NCI-H748 (cell line): ENCODE results near the gene IL6R.

Experiments
- DNase-seq: peaks from one replicate; lab custom pipeline; 2025; ENCODE audit not compliant: unreplicated experiment; lab: John Stamatoyannopoulos, UW

The IL6R gene

DNA sequence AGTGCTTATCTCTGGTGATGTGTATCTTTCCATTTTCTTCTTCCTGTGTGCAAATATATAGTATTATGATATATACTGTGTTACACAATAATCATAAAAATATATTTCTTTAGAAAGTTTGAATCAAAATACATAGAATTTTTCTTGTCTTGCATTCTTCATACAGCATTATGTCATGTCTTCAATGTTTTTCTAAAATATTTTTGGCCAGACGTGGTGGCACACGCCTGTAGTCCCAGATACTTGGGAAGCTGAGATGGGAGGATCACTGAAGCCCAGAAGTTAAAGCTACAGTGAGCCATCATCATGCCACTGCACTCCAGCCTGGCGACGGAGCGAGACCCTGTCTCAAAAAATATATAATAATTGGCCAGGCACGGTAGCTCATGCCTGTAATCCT, 41.6 kb downstream of the IL6R start:
- no peak for DNase-seq

DNA sequence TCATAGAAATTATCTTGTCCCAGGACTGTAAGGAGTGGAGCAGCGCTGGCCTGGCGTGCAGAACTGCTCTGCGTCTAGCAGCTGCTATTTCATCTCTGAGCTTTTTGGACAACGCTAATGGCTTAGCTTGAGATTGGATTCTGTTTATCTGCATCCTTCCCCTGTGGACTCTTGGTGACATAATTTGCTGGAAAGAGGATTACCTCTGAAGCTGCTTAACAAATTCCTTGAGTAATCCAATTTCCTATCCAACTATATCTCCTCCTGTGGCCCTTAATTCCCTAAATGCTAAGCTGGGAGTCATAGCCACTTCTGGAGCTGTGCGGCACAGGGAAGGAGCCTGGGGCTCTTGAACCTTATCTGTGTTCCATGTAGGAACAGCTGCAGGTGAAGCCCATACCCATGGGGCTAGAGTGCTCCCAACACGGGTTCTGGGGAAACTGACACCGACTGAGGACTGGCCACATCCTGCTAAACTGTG, 43.2 kb downstream of the IL6R start:
- DNase-seq: no peak

DNA sequence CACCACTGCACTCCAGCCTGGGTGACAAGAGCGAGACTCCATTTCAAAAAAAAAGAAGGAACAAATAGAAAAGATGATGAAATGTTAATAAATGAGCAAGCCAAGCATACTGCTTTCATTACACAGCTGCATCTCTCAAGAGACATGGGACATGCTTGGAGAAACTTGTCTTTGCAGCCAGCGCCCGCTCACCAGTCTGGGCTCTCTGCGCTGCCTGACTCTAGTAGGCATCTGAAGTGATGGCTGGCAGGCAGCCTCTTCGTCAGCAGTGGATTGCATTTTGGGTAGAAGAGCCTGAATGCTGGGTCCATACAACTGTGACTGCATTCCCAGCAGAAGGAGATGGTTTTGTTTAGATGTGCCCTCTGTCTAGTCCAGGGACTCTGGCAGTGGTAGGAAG, 48.0 kb downstream of the IL6R start:
- no peak for DNase-seq

DNA sequence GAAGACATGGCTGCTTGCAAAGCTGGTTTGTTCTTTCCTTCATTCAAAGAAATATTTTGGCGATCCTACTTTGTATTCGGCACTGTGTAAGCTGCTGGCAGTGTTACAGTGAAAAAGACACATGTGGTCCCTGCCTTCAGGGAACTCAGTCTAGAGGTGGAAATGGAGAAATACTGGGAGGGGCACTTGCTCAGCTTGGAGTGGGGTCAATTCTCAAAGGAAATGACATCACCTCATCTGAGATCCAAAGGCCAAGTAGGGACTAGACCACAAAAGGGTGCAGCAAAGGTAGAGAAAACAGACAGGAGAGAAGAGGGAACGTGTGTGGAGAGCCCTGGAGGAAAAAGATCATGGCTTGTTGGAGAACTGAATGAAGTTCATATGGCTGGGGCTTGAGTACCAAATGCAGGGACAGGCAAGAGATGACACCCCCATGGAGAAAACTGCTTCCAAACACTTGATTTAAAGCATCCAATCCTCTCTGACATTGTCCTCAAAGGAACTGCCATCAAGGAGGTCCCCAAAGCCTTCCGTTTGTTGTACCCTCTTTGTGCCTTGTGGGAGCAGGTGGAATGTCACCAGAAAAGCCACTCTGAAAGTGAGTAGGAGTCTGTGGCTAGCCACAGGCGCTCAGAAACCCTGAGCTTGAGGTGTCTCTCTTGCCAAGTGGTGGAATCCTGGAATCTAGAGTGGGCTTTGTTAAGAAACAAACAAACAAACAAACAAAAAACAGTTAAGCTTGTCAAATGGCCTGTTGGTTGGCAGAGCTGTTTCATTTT, 48.6 kb downstream of the IL6R start:
- DNase-seq: no peak

DNA sequence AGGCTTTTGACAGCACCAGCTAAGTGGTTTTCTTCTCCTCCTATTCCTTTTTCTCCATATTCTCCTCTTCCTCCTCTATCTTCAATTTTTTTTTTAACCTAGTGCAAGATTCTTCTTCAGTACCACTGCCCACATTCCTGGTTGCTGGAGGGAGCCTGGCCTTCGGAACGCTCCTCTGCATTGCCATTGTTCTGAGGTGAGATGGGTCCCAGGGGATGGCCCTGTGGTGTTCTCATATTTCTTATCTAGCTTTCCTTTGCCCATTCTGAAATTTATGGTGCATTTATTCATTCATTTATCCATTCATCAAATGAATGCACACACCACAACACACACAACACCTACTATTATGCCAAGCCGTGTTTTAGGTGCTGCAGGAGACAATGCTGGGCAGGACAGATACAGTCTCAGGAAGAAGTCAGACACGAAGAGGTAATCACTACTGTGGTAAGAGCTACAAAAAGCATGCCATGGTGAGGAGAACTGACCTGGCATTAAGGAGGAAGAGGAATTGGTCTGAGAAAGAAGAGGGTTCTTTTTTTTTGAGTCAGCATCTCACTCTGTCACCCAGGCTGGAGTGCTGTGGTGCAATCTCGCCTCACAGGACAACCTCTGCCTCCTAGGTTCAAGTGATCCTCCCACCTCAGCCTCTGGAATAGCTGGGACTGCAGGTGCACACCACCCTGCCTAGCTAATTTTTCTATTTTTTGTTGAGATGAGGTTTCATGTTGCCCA, 49.4 kb downstream of the IL6R start:
- no peak for DNase-seq

DNA sequence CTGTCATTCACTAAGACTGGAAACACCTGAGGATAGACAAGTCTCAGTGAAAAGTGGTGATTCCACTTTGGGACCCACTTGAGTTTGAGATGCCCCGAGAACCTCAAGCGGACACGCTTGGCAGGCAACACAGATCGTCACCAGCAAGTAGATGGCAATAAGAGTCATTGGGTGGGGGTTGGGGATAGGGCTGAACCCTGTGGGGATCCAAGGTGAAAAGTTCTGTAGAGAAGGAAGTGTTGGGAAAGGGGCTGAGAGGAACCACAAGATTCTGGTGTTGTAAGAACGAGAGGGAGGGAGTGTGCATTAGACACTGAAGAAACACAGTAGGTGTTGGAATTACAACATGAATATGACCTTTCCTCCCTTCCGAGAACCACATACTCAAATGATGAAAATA, 51.5 kb downstream of the IL6R start:
- DNase-seq: no peak

DNA sequence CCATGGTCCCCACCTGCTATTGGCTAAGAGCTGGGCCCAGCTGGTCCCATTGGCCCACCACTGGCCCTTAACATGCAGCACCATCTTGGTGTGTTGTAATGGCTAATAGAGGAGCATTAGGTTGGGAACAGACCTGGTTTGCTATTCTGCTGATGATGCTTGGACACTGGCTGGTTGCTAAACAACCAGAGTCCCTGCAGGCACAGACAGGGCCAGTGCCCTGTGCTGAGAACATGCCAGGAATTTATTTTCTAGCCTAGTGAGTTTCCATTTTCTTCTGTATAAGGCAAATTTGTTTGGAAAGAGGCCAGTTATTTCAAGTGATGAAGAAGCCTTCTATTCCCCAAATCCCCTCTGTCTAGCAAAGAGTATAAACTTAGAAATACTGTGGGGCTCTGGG, 53.9 kb downstream of the IL6R start:
- DNase-seq: no peak

DNA sequence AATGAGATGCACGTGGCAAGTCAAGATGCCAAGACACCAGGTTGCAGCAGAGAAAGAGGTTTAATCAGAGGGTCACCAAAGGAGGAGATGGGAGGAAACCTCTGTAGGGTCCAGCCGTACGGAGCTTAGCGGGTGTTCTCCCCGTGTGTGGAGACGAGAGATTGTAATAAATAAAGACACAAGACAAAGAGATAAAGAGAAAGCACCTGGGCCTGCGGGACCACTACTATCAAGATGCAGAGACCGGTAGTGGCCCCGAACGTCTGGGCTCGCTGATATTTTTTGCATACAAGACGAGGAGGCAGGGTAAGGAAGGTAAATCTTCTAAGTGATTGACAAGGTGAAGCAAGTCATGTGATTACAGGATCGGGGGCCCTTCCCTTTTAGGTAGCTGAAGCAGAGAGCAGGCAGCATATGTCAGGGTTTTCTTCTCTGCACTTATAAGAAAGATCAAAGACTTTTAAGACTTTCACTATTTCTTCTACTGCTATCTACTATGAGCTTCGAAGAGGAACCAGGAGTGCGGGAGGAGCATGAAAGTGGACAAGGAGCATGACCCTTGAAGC, 55.6 kb downstream of the IL6R start:
- no peak for DNase-seq

DNA sequence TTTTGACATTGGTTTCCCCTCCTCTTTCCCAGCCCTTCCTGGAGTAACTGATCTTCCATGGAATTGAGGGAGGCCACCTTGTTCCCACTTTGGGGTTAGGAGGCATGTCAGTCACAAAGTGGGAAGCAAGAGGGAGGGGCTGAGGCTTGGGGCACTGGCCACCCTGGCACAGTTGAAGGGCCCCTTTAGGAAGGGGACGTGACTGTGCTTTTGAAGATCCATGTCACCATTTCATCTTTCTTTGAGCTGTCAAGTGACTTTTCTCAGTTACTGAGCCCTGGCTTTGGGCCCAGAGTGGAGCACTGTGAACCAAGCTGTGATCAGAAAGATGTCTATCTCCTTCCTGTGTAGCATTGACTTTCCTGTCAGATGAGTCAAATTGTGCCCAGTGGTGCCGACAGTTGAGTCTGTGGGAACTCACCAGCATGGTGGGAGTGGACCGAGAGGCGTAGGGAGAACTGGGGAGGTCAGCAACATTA, 58.4 kb downstream of the IL6R start:
- DNase-seq: no peak

DNA sequence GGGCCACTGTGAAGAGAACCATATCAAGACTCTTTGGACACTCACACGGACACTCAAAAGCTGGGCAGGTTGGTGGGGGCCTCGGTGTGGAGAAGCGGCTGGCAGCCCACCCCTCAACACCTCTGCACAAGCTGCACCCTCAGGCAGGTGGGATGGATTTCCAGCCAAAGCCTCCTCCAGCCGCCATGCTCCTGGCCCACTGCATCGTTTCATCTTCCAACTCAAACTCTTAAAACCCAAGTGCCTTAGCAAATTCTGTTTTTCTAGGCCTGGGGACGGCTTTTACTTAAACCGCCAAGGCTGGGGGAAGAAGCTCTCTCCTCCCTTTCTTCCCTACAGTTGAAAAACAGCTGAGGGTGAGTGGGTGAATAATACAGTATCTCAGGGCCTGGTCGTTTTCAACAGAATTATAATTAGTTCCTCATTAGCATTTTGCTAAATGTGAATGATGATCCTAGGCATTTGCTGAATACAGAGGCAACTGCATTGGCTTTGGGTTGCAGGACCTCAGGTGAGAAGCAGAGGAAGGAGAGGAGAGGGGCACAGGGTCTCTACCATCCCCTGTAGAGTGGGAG, 60.6 kb downstream of the IL6R start:
- no peak for DNase-seq

DNA sequence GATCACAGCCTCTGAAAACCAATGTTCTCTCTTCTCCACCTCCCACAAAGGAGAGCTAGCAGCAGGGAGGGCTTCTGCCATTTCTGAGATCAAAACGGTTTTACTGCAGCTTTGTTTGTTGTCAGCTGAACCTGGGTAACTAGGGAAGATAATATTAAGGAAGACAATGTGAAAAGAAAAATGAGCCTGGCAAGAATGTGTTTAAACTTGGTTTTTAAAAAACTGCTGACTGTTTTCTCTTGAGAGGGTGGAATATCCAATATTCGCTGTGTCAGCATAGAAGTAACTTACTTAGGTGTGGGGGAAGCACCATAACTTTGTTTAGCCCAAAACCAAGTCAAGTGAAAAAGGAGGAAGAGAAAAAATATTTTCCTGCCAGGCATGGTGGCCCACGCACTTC, 61.1 kb downstream of the IL6R start:
- DNase-seq: no peak

DNA sequence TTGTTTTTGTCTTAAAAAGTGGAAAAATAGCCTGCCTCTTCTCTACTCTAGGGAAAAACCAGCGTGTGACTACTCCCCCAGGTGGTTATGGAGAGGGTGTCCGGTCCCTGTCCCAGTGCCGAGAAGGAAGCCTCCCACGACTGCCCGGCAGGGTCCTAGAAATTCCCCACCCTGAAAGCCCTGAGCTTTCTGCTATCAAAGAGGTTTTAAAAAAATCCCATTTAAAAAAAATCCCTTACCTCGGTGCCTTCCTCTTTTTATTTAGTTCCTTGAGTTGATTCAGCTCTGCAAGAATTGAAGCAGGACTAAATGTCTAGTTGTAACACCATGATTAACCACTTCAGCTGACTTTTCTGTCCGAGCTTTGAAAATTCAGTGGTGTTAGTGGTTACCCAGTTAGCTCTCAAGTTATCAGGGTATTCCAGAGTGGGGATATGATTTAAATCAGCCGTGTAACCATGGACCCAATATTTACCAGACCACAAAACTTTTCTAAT, 61.8 kb downstream of the IL6R start:
- no peak for DNase-seq

DNA sequence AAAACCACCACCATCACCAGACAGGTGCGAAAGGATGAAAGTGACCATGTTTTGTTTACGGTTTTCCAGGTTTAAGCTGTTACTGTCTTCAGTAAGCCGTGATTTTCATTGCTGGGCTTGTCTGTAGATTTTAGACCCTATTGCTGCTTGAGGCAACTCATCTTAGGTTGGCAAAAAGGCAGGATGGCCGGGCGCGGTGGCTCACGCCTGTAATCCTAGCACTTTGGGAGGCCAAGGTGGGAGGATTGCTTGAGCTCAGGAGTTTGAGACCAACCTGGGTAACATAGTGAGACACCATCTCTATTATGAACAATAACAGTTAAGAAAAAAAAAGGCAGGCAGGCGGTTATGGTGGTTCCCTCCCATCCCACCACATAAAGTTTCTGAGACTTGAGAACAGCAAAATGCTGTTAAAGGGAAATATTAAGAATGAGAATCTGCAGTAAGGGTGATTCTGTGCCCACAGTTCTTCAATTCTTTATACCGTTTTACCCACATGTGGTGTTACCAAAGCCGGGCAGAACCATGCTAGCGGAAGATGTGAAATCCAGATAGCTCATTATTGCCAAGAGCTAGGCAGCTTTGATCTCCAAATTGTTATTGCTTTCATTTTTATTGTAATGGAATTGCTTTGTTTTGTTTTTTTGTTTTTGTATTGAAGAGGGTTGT, 62.4 kb downstream of the IL6R start:
- no peak for DNase-seq

DNA sequence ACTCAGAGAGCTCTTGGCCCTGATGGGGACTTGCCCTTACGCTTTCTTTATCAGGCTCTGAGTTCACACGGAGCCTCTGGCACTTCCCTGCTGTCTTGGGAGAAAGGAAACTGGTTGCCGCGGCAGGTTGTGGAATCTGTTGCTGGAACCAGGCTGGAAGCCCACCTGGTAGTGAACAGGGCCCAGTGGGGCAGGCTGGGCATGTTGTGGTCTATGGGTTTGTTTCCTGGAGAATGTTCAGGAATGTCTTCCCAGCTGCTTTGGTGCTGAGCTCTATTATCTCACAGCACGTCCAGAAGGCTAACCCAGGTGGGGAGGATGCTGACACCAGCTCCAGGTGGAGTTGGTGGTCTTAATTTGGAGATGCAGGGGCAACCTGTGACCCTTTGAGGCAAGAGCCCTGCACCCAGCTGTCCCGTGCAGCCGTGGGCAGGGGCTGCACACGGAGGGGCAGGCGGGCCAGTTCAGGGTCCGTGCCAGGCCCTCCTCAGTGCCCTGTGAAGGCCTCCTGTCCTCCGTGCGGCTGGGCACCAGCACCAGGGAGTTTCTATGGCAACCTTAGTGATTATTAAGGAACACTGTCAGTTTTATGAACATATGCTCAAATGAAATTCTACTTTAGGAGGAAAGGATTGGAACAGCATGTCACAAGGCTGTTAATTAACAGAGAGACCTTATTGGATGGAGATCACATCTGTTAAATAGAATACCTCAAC, 63.5 kb downstream of the IL6R start:
- no peak for DNase-seq

DNA sequence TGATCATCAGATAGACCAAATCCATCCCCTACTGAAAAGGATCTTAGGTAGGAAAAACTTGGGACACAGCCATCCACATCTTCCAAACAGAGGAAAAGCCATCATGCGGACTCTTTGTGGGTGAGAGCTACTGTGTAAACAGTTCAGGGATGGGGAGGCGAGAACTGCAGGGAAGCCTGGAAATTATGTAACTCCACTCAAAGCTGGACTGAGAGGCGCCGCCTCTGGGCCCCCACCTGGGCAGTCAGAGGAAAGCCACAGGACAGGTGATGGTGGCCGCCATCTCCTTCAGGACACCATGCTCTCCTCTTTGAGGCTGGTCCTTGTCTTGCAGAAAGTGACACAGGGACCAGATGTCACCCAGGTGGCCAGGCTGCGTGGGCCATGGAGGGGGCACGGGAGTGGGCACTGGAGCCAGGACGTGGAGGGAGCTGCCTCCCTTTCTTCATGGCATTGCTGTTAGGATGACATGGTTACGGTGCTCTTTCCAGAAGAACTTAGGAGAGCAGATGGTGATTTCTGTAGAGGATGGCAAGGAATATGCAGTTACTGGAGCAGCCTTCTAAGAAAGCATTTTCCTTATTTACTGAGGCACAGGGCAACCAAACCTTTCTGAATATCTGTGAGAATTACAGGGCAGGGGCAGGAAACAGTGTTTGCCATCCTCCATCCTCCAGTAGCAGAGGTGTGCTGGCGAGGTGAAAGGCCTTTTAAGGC, 64.9 kb downstream of the IL6R start:
- DNase-seq: peak; percentile 21

DNA sequence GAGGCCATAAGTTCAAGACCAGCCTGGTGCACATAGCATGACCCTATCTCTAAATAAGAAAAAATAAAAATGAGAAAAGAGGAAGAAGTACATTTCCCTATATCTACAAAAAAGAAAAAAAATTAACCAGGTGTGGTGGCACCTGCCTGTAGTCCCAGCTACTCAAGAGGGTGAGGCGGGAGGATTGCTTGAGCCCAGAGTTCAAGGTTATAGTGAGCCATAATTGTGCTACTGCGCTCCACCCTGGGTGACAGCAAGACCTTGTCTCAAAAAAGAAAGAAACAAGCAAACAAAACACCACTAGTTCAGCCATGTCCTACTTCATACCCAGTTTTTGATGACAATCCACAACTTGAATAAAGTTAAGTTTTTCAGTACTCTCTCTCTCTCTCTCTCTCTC, 66.2 kb downstream of the IL6R start:
- no peak for DNase-seq

DNA sequence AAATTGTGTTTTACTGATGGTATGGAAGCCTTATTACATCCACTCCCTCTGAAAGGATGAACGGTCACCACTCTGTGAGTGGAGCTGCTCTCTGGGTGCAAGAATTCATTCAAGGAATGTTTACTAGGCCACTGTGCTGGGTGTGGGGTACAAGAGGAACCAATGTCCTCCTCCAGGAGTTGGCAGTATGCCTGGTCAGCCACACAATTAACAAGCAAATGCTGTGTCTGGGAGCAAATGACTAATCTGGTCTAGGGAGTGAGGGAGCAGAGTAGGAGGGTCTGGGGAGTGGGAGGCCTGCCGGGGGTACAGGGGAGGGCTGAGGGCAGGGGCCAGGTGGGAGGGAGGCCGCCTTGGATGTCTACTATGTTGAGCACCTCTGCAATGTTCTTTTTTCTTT, 69.7 kb downstream of the IL6R start:
- DNase-seq: no peak

DNA sequence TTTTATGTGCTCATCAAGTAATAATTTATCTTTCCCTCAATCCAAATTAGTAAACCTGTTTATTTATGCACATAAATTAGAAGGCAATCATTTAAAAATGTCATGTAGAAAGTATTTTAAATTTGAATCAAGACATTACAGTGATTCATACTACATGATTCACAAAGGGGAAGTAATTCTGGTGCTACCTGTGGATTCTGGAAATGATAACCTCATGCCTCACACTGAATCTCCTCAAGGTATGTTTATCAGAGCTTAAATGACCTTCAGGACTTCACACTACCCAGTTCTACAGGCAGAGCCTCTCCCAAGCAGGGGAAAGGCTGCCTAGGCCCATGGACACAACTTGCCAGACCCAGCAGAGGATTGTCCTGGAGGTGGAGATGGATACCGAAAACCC, 71.6 kb downstream of the IL6R start:
- no peak for DNase-seq

DNA sequence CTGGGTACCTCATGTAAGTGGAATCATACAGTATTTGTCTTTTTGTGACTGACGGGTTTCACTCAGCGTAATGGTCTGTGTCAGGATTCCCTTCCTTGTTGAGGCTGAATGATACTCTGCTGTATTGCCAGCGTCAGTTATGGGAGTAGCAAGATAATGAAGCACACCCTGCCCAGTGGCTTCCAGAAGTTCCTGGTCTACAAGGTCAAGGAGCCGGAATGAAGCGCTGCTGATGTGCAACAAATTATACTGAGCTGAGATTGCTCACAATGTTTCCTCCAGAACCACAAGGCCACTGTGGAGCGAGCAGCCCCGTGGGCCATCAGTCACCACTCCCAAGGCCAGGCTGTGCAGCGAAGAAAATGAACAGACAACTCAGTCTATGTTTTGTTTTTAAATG, 72.9 kb downstream of the IL6R start:
- DNase-seq: no peak

DNA sequence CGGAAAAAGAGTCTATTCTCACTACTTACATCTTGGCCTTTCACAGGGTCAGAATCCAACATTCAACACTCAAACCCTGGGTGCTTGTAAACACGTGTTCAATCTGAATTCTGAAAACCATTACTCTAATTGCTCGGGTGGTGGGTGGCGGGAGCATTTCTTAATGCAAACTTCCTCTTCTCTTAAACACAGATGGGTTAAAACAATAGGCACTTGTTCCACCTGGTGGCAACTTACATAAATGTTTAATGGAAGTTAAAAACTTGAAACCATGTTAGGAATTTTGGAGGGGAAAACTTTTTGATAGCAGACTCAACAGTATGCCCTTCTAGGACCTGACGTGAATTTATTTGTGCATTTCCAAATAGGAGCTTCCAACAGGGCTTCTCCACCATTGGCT, 73.5 kb downstream of the IL6R start:
- no peak for DNase-seq
